PC-9 (cell line): ENCODE results near the gene EHMT1. TPM values are rescaled to one million over a fixed set of nuclear protein-coding genes. Genes with fewer than 3 reads are reported as not detected.
"Not testable (repeated sequence)": the region's sequence is repeated elsewhere in the genome, so short reads cannot be mapped to it uniquely, and the experiment has no call there.

Source experiments
- BruUV-seq: library from RNA; stranded (reverse); fragments of 400-500 nt; replicated peaks from 2 replicates; lab custom pipeline; 2021; lab: Mats Ljungman, UMichigan
- CTCF ChIA-PET: fragments of 300-600 bp; sonication (Branson Sonifier 250); formaldehyde crosslinking; loops from one replicate; lab custom pipeline; 2022; ENCODE audit warnings: antibody characterized with exemption; lab: Charles Lee
- POLR2A ChIA-PET: fragments of 300-600 bp; sonication (Branson Sonifier 250); formaldehyde crosslinking; loops from one replicate; lab custom pipeline; 2022; ENCODE audit warnings: antibody characterized with exemption; ENCODE audit not compliant: unreplicated experiment; lab: Charles Lee
- DNase-seq, 2 experiments: peaks; one replicate each; pipeline versions ENCODE4 v3.0.0 to v3.0.0-alpha.2; 2015 to 2022; ENCODE audit warnings: mixed read lengths in 1 of 2
- H2AFZ ChIP-seq: fragments of 200-600 bp; sonication (generic); 2 replicates; pipeline ENCODE4 v1.8.1; 2017; ENCODE audit warnings: antibody characterized with exemption
- H3F3A ChIP-seq: fragments of 200-600 bp; sonication (generic); 2 replicates; pipeline ENCODE4 v1.8.1; 2017; ENCODE audit warnings: antibody characterized with exemption, mild to moderate bottlenecking, low read depth; ENCODE audit not compliant: insufficient read depth
- H3K27ac ChIP-seq: fragments of 200-600 bp; sonication (generic); 2 replicates; pipeline ENCODE4 v1.6.1; 2016; ENCODE audit warnings: mixed run types
- H3K27me3 ChIP-seq: fragments of 200-600 bp; sonication (generic); 2 replicates; pipeline ENCODE4 v1.6.1; 2016; ENCODE audit warnings: low read depth, mixed run types; ENCODE audit not compliant: insufficient read depth
- H3K36me3 ChIP-seq: fragments of 200-600 bp; sonication (generic); 2 replicates; pipeline ENCODE4 v1.6.1; 2016; ENCODE audit warnings: low read depth, mixed run types
- H3K4me1 ChIP-seq: fragments of 200-600 bp; sonication (generic); replicated peaks from 2 replicates; pipeline ENCODE4 v1.6.1; 2016; ENCODE audit warnings: mixed run types; ENCODE audit not compliant: insufficient read depth
- H3K4me2 ChIP-seq: fragments of 200-600 bp; sonication (generic); 2 replicates; pipeline ENCODE4 v1.6.1; 2017; ENCODE audit warnings: mixed run types
- H3K4me3 ChIP-seq: fragments of 200-600 bp; sonication (generic); 2 replicates; pipeline ENCODE4 v1.6.1; 2016; ENCODE audit warnings: mixed run types
- H3K79me2 ChIP-seq: fragments of 200-600 bp; sonication (generic); 2 replicates; pipeline ENCODE4 v1.6.1; 2017; ENCODE audit warnings: low read depth, mixed run types
- H3K9me2 ChIP-seq: fragments of 200-600 bp; sonication (generic); 2 replicates; pipeline ENCODE4 v1.8.1; 2017; ENCODE audit warnings: mild to moderate bottlenecking; ENCODE audit not compliant: insufficient read depth
- H3K9me3 ChIP-seq: fragments of 200-600 bp; sonication (generic); 2 replicates; pipeline ENCODE4 v1.8.1; 2016; ENCODE audit warnings: low read depth; ENCODE audit not compliant: insufficient read depth
- H4K20me1 ChIP-seq: fragments of 200-600 bp; sonication (generic); 2 replicates; pipeline ENCODE4 v1.8.1; 2017; ENCODE audit not compliant: insufficient read depth
- CTCF ChIP-seq: fragments of 200-600 bp; sonication (generic); conservative IDR thresholded peaks from 2 replicates; pipeline ENCODE4 v1.6.1; 2017; ENCODE audit warnings: mixed run types, antibody characterized with exemption, mild to moderate bottlenecking, moderate library complexity
- EZH2 ChIP-seq: fragments of 200-600 bp; sonication (generic); IDR thresholded peaks from 2 replicates; pipeline ENCODE4 v1.8.0; 2017; ENCODE audit warnings: antibody characterized with exemption, low read depth
- intact Hi-C: fragments of 100-400 bp; cut with micrococcal nuclease; formaldehyde crosslinking; loops from one replicate; pipeline ENCODE4 v1.10.0; 2022; ENCODE audit not compliant: unreplicated experiment
- total RNA-seq: library from RNA; stranded (reverse); gene quantifications from 2 replicates; pipeline ENCODE4 v1.2.3, GENCODE V29; 2021

The EHMT1 gene
- total RNA-seq, 1 experiment from 2014 or later, result 116 TPM

DNA sequence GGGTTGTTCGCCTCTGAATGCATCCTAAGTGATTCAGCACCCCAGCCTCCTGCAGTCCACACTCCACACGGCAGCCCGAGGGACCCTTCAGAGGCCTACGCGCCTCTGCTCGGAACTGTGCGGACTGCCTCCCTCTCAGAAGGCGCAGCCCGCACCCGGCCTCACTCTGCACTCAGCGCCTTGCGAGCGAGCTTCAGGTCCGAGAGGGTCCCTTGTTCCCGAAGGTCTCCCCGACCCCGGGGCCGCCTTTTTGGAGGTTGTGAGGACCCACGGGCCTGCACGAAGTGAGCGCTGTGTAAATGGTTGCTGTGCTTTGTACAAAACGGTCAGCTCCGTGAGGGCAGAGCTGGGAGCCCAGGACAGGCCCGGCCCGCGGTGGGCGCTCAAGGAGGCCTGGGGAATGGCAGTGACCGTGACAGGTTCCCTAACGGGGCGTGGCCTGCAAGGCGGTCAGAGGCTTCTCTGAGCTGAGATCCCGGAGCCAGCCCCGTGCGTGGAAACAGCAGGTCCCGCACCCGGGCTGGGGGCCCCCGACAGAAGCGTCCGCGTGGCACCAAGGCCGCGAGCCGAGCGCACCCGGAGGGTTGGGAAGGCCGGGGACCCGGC, 258.1 kb downstream of the EHMT1 start:
- TF ChIP-seq CTCF (no peak), EZH2 (no peak)
- Histone ChIP-seq H3K36me3 (no peaks in the 10 kb centered on the region), H3K9me3 (no peaks in the 10 kb centered on the region), H4K20me1 (no peaks in the 10 kb centered on the region), H3K4me1 (no peaks in the 10 kb centered on the region), H3F3A (no peaks in the 10 kb centered on the region), H2AFZ (no peak overlapping the region), H3K27me3 (peaks cover 49% of the 10 kb centered on the region), H3K4me3 (no peak overlapping the region), H3K4me2 (no peak overlapping the region), H3K27ac (no peak overlapping the region), H3K79me2 (no peaks in the 10 kb centered on the region), H3K9me2 (no peaks in the 10 kb centered on the region)
- POLR2A ChIA-PET, result no interaction called here
- no TSS peak for BruUV-seq
- DNase-seq, result no peak
- intact Hi-C loops, result no loop called here
- CTCF ChIA-PET, result no interaction called here

GRCh38 chr9:137877506-137878122, 258.8 kb downstream of the EHMT1 start, which contains the start of gene CACNA1B:
Gene CACNA1B, plus strand, starts transcription at chr9:137877782. Its CDS starts 152 bp downstream, at chr9:137877934.
- POLR2A ChIA-PET, DNase-seq, H3K79me2 ChIP-seq, H3F3A ChIP-seq, BruUV-seq, H3K4me3 ChIP-seq, H3K36me3 ChIP-seq, H3K4me2 ChIP-seq, H3K9me2 ChIP-seq, H3K27ac ChIP-seq, H3K4me1 ChIP-seq, H4K20me1 ChIP-seq, CTCF ChIA-PET, H3K9me3 ChIP-seq, H2AFZ ChIP-seq, intact Hi-C loops: not testable (repeated sequence)
- peaks cover 47% of the 10 kb centered on the region for H3K27me3 ChIP-seq

DNA sequence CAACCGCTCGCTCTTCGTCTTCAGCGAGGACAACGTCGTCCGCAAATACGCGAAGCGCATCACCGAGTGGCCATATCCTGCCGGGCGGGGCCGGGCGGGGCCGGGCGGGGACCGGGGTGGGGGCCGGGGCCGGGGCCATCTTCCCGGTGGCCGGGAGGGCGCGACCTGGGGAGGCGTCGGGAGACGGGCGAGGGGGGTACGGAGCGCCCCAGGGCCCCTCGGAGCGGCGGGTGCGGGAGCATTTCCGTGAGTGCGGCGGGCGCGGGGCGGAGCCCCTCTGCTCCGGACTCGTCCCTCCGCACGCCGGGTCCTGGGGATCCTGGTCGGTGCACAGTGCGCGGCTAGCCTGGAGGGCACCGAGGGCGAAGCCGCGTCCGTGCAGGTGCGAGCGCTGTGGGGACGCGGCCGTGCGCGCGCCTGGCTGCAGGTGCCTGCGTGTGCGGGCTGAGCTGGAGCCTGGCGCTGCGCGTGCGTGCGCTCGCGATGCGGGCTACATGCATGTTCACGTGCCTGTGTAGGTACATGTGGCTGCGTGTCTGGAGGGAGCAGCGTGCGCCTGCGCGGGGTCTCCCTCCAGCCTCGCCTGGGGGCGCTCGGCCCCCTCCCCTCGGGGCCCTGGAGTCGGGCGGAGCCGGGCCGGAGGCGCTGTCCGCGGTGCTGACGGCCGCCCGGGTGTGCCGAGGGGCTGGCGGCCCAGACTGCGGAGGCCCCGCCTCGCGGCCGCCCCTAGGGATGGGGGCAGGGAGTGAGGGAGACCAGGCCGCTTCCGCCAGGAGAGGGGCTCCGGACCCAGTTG, 259.5 kb downstream of the EHMT1 start:
- intact Hi-C loops, result no loop called here
- Histone ChIP-seq H3K4me1 (no peaks in the 10 kb centered on the region), H3K4me3 (no peak overlapping the region), H3K9me3 (no peaks in the 10 kb centered on the region), H3K27ac (no peak overlapping the region), H3K9me2 (no peaks in the 10 kb centered on the region), H3K36me3 (no peaks in the 10 kb centered on the region), H3K79me2 (no peaks in the 10 kb centered on the region), H4K20me1 (no peaks in the 10 kb centered on the region), H3K27me3 (peaks cover 42% of the 10 kb centered on the region), H3K4me2 (no peak overlapping the region), H3F3A (no peaks in the 10 kb centered on the region), H2AFZ (no peak overlapping the region)
- TF ChIP-seq CTCF (no peak), EZH2 (no peak)
- no peak for DNase-seq
- no TSS peak for BruUV-seq
- CTCF ChIA-PET, result no interaction called here
- POLR2A ChIA-PET, result no interaction called here
